Subcutaneous adipose tissue (tissue), 4 donors: Measurements from ENCODE around the gene ANKRD31. TPM values are rescaled to one million over a fixed set of nuclear protein-coding genes. Genes with fewer than 3 reads are reported as not detected.

Experiments
- CTCF ChIP-seq: fragments of 450-650 bp; IDR thresholded peaks from one replicate; pipeline ENCODE4 v1.5.1; 2016; ENCODE audit warnings: low read depth, mild to moderate bottlenecking, control low read depth, antibody characterized with exemption, moderate library complexity
- total RNA-seq, 4 donors: library from RNA; depleted of rRNA; stranded (reverse); fragments of >200 nt; gene quantifications; one replicate each; pipeline ENCODE4 v1.1.0, GENCODE V29; 2016

ANKRD31 gene
- total RNA-seq, 4 donors from 2014 or later, result 0.17 to 0.49 (median 0.30) TPM

GRCh38 chr5:75169516-75169915 lies 67.2 kb downstream of the ANKRD31 start:
- TF ChIP-seq CTCF, result no peak

- no peak for TF ChIP-seq CTCF
These were observed 68.5 kb downstream of the ANKRD31 start for GRCh38 chr5:75168026-75168735.

- TF ChIP-seq CTCF, result no peak
These were observed 69.3 kb downstream of the ANKRD31 start for GRCh38 chr5:75167345-75167744.

GRCh38 chr5:75156585-75156984 lies 80.1 kb downstream of the ANKRD31 start:
- TF ChIP-seq CTCF, result no peak

GRCh38 chr5:75152860-75153259 lies 83.8 kb downstream of the ANKRD31 start:
- no peak for TF ChIP-seq CTCF

- TF ChIP-seq CTCF, result no peak
These were observed 88.6 kb downstream of the ANKRD31 start for GRCh38 chr5:75148051-75148450.

- TF ChIP-seq CTCF, result no peak
These were observed 94.0 kb downstream of the ANKRD31 start for GRCh38 chr5:75142566-75143136.
